Measurements from ENCODE around the gene CACNA1C.

Gene CACNA1C

DNA sequence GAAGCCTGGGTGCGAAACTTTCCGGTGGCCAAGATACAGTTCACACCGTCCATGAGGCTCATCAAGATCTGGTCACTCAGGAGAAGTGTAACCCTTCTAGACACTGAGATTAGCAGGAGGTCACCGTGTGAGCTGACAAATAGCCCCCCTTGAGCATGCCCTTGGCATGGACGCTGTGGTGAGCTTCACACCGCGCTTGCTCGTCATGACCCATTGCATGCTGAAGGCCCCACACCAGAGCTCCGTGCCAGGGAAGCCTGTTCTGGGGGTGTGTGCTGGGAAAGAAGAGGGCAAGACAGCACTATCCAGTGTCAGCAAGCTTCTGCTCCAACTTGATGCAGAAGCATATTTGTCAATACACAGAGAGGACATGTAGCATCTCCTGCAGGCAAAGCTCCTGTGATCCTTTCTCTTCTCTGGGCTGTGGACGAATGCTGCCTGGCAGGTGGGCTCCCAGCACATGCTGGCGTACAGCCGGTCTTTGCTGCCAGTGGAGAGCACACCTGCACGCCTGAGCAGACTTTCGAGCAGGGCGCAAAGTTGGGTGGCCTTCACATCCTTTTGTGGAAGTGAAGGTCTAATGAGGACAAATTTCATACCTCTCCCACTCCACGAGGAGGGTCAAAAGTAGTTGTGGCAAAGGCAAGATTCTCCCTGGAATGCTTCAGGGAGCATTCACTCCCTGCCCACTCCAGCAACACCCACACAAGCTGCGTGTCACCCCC lies 615.1 kb downstream of the CACNA1C start:
- Histone ChIP-seq H3K4me1 (ENCODE audit: insufficient read depth, poor library complexity, severe bottlenecking) (no peaks in the 10 kb centered on the region), H3K27me3 (ENCODE audit: insufficient read depth, poor library complexity, severe bottlenecking) (peaks cover 56% of the 10 kb centered on the region), H3K27ac (ENCODE audit: poor library complexity, severe bottlenecking) (no peak overlapping the region), H3K4me3 (ENCODE audit: severe bottlenecking) (no peak overlapping the region), H3K36me3 (ENCODE audit: low read depth) (no peaks in the 10 kb centered on the region), H3K9me3 (ENCODE audit: severe bottlenecking) (no peaks in the 10 kb centered on the region)
- ATAC-seq (ENCODE audit: low read depth) (no peak), DNase-seq (ENCODE audit: low spot score) (no peak)
- TF ChIP-seq, protein P1, sequence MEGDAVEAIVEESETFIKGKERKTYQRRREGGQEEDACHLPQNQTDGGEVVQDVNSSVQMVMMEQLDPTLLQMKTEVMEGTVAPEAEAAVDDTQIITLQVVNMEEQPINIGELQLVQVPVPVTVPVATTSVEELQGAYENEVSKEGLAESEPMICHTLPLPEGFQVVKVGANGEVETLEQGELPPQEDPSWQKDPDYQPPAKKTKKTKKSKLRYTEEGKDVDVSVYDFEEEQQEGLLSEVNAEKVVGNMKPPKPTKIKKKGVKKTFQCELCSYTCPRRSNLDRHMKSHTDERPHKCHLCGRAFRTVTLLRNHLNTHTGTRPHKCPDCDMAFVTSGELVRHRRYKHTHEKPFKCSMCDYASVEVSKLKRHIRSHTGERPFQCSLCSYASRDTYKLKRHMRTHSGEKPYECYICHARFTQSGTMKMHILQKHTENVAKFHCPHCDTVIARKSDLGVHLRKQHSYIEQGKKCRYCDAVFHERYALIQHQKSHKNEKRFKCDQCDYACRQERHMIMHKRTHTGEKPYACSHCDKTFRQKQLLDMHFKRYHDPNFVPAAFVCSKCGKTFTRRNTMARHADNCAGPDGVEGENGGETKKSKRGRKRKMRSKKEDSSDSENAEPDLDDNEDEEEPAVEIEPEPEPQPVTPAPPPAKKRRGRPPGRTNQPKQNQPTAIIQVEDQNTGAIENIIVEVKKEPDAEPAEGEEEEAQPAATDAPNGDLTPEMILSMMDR (IDR thresholded peaks at IDR 0.05; ENCODE audit: poor library complexity, severe bottlenecking) = no peak

DNA sequence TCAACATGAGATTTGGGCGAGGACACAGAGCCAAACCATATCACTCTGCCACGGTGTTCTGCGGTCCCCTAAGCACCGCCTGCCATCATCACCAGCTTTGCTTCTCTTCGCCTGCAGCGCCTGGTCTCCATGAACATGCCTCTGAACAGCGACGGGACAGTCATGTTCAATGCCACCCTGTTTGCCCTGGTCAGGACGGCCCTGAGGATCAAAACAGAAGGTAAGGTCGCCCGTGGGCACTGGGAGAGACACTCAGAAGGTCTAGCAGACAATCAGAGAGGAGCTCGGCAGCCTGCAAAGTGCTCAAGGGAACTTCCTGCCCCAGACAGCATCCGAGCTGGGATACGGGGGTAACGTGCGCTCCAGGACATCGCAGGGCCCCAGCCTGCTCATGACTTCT lies 616.0 kb downstream of the CACNA1C start:
- no peak for DNase-seq (ENCODE audit: low spot score)
- Histone ChIP-seq H3K9me3 (ENCODE audit: severe bottlenecking) (no peaks in the 10 kb centered on the region), H3K27ac (ENCODE audit: poor library complexity, severe bottlenecking) (no peak overlapping the region), H3K4me1 (ENCODE audit: insufficient read depth, poor library complexity, severe bottlenecking) (no peaks in the 10 kb centered on the region), H3K4me3 (ENCODE audit: severe bottlenecking) (no peak overlapping the region), H3K27me3 (ENCODE audit: insufficient read depth, poor library complexity, severe bottlenecking) (peaks cover 49% of the 10 kb centered on the region), H3K36me3 (ENCODE audit: low read depth) (no peaks in the 10 kb centered on the region)
- ATAC-seq (ENCODE audit: low read depth) = no peak
- TF ChIP-seq, protein P1 (IDR thresholded peaks at IDR 0.05; ENCODE audit: poor library complexity, severe bottlenecking) = no peak

DNA sequence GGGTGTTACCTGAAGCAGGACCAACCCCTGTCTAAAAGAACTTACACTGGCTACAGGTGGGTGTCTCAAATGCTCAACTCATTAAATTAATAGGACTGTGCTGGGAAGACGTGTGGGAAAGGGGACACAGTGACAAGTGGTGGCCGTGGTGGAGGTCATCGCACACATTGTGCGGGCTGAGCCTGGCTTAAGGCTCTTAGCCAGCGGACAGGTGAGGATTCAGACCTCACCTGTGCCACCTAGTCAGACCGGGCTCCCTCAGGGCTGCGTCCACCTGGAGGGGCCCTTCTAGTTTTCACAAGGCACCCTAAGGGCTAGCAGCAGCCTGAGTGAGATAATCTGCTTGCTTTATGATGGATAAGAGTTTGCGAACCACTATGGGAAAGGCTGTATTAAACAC lies 616.8 kb downstream of the CACNA1C start:
- DNase-seq (ENCODE audit: low spot score) = no peak
- H3K4me3 ChIP-seq (ENCODE audit: severe bottlenecking) = no peak overlapping the region
- no peaks in the 10 kb centered on the region for H3K4me1 ChIP-seq (ENCODE audit: insufficient read depth, poor library complexity, severe bottlenecking)
- no peaks in the 10 kb centered on the region for H3K36me3 ChIP-seq (ENCODE audit: low read depth)
- no peak overlapping the region for H3K27ac ChIP-seq (ENCODE audit: poor library complexity, severe bottlenecking)
- peaks cover 42% of the 10 kb centered on the region for H3K27me3 ChIP-seq (ENCODE audit: insufficient read depth, poor library complexity, severe bottlenecking)
- TF ChIP-seq, protein P1 (IDR thresholded peaks at IDR 0.05; ENCODE audit: poor library complexity, severe bottlenecking) = no peak
- no peaks in the 10 kb centered on the region for H3K9me3 ChIP-seq (ENCODE audit: severe bottlenecking)
- ATAC-seq (ENCODE audit: low read depth) = no peak

DNA sequence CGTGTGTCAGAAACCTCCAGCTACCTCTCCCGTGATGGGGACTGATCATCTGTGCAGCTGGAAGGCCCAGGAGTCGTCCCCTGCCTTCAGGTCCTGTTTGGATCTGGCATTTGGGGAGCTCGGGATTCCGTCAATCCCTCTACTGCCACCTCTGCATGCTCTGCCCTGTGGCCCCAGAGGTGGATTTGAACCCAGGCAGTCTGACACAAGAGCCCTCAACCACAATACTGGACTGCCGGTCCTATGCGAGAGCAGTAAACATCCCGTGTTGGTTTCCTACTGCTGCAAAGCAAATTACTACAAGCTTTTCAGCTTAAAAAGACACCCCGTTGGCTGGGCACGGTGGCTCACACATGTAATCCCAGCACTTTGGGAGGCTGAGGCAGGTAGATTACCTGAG lies 620.1 kb downstream of the CACNA1C start:
- no peaks in the 10 kb centered on the region for H3K36me3 ChIP-seq (ENCODE audit: low read depth)
- no peak overlapping the region for H3K4me3 ChIP-seq (ENCODE audit: severe bottlenecking)
- no peaks in the 10 kb centered on the region for H3K4me1 ChIP-seq (ENCODE audit: insufficient read depth, poor library complexity, severe bottlenecking)
- ATAC-seq (ENCODE audit: low read depth) = no peak
- no peaks in the 10 kb centered on the region for H3K9me3 ChIP-seq (ENCODE audit: severe bottlenecking)
- no peak for DNase-seq (ENCODE audit: low spot score)
- peaks cover 35% of the 10 kb centered on the region for H3K27me3 ChIP-seq (ENCODE audit: insufficient read depth, poor library complexity, severe bottlenecking)
- H3K27ac ChIP-seq (ENCODE audit: poor library complexity, severe bottlenecking) = no peak overlapping the region
- TF ChIP-seq, protein P1 (IDR thresholded peaks at IDR 0.05; ENCODE audit: poor library complexity, severe bottlenecking) = no peak

Measured in RWPE2 (cell line).